EH (cell line): Measurements from ENCODE around the gene PELI3.
"Not testable (repeated sequence)": the region's sequence is repeated elsewhere in the genome, so short reads cannot be mapped to it uniquely, and the experiment has no call there.

Experiments
- DNase-seq: peaks from one replicate; pipeline ENCODE4 v3.0.0-alpha.2; 2015; ENCODE audit warnings: low read depth

The PELI3 gene, protein sequence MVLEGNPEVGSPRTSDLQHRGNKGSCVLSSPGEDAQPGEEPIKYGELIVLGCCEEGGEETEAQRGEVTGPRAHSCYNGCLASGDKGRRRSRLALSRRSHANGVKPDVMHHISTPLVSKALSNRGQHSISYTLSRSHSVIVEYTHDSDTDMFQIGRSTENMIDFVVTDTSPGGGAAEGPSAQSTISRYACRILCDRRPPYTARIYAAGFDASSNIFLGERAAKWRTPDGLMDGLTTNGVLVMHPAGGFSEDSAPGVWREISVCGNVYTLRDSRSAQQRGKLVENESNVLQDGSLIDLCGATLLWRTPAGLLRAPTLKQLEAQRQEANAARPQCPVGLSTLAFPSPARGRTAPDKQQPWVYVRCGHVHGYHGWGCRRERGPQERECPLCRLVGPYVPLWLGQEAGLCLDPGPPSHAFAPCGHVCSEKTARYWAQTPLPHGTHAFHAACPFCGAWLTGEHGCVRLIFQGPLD

DNA sequence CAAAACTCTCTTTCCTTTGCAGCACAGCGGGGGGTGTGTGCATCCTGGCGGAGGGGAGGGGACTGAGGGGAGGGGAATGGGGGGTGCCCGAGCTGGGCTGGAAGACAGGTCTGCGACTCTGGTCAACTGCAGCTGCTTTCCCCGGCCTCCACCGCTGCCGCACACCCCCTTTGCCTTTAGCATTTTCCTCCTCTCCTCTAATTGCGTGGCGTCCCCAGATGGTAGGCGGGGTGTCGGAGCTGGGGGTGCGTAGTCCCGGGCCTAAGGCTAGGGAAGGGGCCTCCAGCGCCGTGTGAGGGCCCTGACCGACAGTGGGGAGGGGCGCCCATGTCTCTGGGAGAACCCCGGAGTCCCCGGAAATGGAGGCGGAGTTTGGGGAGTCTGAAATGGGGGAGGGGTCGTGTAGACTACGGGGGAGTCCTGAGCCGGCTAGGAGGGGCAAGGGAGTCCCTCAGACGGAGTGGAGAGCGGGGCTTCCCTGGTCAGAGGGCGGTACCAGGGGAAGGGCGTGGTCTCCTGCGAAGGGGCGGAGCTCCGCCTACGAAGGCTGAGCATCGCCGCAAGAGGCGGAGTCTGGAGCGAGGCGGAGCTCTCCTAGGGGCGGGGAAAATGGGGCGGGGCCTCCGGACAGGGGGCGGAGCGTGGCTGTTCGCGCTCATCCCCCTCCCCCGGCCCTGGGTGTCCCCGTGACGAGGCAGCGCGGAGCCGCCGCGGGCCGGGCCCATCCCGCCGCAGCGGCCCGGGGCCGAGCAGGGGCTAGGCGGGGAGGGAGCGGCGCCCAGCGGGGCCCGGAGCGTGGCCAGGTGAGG, at the start of gene PELI3:
Gene PELI3 (plus strand): TSS at position 681 of the 809 bp plus-strand sequence. CDS start 1,224 bp downstream, outside the sequence.
- peak; percentile 92 for DNase-seq

DNA sequence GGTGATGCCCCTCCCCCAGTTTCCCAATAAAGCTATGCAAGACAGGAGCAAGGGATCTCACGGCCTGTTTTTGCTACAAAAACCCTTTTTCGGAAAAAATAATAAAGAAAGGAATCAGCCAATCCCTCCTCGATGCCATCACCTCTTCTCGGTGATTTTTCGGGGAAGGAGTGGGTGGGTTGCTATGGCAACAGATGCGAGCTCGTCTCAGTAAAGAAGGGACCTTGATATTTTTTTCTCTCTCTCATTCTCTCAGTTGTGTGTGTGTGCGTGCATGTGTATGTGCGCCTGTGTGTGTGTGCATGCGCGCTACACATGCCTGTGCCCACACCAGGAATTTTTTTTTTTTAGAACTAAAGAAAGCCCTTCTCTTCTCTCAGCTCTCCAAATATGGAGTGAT, 49.7 kb upstream of the PELI3 start:
- no peak for DNase-seq

DNA sequence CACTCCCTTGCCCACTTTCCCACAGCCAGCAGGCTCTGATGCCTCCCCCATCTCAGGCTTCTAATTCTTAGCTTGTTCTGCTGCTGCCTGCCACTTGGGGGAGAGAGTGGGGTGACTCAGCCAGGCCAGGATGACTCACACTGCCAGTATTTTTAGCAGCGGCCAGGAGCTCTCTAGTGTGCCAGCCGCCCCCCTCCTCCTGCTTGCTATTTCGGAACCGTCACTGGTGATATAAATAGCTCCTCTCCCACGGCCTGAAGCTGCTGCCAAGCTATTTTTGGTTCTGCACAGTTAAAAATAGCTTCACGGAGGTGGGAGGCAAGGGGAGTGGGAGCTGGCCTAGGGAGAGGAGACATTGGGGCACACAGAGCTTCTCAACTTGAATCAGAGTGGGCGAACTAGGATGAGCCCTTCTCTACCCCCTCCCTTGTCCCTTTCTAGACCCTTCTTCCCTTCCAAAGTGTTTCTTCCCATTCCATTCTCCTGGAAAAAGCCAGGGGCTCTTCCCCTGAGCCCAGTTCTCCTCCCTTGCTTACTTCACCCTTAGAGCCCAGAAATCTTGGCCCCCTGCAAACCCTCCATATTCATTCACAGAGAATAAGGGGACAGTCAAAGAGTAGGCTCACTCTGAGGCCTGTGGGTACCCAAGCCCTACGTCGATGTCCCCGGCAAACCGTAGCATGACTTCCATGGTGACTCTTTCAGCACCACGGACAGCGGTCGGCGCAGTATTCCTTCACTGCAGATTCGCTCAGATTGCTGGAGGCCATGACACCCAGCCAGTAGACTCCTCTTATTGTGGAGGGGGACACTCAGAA, 48.3 kb upstream of the PELI3 start:
- peak; percentile 99 for DNase-seq

DNA sequence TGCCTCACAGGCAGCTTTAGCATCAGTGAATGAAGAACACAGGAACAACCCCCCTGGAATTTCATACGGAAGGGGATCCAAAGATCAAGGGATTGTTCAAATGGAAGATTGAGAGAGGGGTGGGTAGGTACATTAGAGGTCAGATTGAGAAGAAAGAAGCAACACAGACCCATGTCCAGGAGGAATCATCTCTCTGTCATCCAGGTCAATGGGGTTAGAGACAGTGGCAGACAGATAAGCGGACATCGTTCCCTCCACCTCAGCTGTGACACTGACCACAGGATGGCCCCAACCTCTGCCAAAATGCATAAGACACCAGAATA, 47.8 kb upstream of the PELI3 start:
- no peak for DNase-seq

DNA sequence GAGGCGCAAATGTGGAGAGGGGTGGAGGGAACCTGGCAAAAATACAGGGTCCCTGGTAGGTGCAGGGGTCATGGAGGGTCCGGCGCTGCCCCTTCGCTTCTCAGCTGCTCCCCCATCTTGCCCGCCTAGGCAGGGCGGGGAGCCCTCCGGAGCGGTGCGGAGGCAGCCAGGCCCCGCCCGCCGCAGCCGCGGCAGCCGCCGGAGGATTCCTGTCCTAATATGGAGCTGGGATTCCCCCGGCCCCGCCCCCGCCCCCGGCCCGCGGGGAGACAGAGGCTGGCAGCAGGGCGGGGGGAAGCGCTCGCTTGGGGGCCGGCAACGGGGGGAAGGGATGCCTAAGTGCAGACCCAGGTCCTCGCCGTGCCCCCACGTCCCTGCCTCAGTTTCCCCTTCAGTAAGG, 46.9 kb upstream of the PELI3 start:
- DNase-seq: no peak

DNA sequence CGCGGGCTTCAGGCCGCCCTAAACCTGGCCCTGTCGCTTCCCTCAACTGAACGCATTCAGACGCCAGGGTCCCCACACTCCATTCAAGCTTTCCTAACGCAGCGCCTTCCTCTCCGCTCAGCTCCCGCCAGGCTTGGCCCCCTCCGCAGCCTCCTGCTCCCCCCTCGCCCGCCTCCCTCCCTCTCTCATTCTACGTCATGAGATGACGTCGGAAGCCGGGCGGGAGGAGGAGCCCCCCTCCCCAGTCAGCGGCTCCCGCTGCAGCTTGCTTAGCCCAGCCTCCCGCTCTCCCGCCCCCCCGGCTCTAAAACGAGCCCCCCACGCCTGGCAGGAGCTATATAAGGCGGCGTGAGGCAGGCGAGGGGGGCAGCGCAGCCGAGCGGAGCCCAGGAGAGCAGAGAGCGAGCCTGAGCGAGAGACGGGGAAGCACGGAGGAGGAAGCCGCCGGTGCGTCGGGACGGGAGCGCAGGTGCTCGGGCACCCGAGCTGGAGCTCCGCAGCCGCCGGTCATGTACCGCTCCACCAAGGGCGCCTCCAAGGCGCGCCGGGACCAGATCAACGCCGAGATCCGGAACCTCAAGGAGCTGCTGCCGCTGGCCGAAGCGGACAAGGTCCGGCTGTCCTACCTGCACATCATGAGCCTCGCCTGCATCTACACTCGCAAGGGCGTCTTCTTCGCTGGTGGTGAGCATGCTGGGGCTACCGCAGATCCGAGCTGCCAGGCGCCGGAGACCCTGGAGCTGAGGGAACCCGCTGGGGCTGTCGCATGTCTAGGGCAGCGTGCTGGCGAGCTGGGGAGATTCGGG, 45.8 kb upstream of the PELI3 start, which contains the start of gene NPAS4:
Gene NPAS4 (plus strand): TSS at position 365 of the 806 bp plus-strand sequence. CDS start 145 bp downstream, at position 510.
- DNase-seq: no peak

DNA sequence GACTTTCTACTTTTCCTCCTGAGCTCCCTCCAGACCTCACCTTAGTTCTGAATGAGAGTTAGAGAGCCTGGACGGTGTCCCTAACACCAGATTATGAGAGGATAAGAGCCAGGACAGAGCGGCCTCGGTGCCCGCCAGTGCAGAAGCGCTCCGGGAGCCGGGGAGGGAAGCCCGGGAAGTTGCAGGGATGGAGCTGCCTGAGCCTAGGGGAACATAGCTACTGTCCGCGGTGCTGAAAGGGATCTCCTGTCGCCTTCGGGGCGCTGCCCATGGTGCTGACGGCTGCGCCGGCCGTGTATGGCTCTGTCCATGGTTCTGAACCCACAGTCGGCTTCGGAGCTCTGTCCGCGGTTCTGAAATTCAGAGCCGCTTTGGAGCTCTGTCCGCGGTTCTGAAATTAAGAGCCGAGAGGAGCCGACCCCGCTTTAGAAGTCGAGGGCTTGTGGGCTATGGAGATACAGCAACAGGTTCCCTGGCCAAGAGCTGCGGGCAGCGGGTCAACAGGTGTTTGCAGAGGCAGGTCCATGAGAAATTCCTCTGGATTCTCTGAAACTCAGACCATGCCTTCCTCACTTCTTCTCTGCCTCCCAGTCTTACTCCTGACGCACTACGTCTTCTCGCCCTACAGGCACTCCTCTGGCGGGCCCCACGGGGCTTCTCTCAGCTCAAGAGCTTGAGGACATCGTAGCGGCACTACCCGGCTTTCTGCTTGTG, 45.1 kb upstream of the PELI3 start:
- peak; percentile 91 for DNase-seq

DNA sequence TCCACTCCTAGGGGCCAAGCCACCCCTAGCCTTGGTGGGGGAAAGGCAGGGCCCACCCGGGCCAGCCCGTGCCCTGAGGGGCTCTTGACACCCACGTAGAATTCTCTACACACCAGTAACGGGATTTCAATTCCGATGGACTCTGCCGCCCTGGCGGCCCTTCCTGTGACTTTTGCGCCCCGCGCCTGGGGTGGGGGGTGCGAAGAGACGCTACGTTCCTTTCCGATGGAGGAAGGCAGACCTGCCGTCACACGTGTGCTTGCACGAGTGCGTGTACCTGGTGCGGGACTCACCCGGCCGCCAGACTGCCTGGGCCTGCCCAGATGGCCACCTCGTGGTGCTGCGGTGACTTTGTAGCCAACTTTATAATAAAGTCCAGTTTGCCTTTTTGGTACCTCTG, 40.4 kb upstream of the PELI3 start:
- DNase-seq: no peak

DNA sequence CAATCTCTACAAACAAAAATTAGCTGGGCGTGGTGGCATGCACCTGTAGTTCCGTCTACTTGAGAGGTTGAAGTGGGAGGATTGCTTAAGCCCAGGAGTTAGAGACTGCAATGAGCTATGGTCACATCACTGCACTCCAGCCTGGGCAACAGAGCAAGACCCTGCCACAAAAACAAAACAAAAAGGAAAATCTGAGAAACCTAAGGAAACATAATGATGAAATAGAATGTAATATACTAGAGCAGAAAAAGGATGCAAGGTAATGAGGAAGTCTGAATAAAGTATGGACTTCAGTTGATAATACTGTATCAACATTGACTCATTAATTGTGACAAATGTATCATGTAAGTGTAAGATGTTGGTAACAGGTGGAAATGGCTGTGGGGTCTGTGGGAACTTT, 37.8 kb upstream of the PELI3 start:
- DNase-seq: no peak

DNA sequence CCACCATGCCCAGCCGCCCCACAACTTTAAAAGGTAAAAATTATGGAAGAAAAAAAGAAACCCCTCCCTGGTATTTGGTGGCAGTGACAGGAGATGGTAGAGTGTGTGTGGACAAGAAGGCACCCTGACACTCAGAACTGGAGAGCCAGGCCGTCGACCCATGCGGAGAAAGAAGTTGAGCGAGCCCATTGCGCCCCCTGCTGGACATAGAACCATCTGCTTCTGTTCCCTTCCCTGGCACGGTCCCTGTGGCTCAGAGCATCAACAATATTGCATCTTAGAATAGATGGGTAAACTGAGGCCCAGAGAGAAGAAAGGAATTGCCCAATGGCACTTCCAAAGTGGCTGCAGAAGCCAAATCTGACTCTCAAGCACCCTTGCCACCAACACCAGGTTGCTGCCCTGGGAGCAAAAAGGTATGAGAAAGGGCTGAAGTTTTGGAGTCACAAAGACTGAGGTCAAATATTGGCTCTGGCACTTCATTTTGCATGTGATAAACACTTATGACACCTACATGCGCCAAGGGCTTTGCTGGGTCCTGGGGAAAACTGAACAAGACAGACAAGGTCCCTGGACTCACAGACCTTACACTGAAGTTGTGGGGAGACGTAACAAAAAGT, 36.6 kb upstream of the PELI3 start:
- DNase-seq: peak; percentile 80

DNA sequence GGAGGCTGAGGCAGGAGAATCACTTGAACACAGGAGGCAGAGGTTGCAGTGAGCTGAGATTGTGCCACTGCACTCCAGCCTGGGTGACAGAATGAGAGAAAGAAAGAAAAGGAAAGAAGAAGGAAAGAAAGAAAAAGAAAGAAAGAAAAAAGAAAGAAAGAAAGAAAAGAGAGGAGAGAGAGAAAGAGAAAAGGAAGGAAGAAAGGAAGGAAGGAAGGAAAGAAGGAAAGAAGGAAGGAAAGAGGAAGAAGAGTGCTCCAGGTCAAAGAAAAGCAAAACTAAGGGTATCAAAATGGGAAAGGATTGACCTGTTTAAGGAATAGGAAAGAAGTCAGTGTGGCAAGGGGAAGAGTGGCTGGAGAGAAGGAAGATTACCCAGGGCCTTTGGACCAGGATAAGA, 35.4 kb upstream of the PELI3 start:
- DNase-seq: not testable (repeated sequence)

DNA sequence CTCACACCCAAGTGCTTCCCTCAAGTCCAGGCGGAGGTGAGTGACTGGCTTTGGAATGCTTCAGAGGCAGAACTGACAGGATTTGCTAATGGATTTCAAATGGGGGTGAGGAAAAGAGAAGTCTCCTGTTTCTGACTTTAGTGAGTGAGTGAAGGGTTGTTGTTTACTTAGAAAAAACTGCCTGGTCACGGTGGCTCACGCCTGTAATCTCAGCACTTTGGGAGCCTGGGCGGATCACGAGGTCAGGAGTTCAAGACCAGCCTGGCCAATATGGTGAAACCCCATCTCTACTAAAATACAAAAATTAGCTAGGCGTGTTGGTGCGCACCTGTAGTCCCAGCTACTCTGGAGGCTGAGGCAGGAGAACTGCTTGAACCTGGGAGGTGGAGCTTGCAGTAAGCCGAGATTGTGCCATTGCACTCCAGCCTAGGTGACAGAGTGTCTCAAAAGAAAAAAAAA, 34.8 kb upstream of the PELI3 start:
- DNase-seq: not testable (repeated sequence)

DNA sequence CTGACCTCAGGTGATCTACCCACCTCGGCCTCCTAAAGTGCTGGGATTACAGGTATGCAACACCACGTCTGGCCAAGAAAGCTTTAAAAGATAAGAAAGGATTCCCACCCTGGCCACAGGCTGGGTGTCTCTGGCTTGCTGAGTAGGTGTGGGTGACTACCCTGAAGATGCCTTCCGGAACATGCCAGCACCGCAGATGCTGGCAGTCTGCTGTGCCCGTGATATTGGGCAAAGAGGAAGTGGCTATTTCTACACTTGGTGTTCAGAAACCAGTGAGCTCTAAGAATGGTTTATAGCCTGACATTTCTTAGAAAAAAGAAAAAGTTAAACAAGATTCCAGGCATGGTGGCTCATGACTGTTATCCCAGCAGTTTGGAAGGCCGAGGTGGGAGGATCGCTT, 34.1 kb upstream of the PELI3 start:
- no peak for DNase-seq

DNA sequence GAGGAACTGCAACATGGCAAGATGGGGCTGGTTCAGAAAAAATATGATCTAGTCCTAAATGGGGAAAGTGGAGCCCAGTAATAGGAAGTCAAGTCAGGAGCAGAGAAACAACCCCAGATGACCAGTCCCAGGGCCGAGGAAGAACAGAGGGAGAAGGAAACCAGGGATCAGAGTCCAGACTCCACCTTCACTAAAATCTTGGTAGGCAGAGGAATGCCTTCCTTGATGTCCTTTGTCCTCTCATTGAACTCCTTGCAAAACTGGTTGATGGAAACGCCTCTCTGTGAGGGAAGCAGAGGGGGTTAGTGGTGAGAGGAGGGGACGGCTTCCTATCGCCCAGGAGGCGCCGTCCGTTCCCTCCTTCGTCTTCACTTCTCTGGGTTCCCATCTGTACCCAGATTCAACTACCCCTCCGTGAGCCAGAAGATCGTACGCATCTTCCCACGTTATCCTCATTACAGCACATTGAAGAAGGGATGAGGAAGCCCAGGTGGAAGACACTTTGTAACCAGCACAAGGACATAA, 28.7 kb upstream of the PELI3 start:
- peak; percentile 15 for DNase-seq

DNA sequence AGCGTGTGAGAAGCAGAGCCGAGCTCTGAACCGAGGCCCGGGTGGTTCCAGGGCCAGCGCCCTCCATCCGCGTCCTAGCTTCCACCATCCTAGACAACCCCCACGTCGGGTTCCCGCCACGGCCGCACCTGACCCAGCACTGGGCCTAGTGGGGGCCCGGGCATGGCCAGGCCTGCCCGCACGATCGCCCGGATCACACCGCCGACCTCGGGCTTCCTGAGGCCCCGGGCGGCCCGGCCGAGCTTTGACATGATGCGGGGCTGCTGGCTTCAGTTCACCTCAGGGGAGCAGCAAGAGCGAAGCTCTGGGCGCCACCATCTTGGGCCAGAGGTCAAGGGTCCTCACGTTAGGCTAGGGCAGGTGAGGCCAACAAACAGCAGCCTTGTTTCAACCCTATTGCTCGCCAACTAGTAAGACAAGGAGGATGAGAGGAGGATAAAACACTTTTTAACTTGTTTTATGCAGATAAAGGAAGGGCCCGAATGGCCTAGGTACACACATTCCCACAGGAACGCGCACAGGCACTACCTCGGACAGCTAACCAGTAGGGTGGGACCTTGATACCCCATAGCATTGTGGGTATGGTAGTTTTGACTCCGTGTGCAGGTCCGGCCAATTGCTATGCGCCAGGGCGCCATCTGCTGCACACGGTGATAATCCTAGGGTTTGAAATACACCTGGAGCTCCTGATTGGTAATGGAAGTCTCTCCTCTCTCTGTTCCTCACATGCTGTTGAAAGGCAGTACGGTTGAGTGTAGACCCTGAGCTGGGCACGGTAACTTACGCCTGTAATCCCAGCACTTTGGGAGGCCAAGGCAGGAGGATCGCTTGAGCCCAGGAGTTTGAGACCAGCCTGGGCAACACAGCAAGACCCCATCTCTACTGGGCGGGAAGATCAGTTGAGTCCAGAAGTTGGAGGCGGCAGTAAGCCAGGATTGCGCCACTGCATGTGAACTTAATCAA, 27.9 kb upstream of the PELI3 start, which contains the start of gene MRPL11:
Gene MRPL11 (minus strand): TSS at position 345 of the 963 bp plus-strand sequence. CDS start 94 bp downstream, at position 251.
- peak; percentile 93 for DNase-seq

DNA sequence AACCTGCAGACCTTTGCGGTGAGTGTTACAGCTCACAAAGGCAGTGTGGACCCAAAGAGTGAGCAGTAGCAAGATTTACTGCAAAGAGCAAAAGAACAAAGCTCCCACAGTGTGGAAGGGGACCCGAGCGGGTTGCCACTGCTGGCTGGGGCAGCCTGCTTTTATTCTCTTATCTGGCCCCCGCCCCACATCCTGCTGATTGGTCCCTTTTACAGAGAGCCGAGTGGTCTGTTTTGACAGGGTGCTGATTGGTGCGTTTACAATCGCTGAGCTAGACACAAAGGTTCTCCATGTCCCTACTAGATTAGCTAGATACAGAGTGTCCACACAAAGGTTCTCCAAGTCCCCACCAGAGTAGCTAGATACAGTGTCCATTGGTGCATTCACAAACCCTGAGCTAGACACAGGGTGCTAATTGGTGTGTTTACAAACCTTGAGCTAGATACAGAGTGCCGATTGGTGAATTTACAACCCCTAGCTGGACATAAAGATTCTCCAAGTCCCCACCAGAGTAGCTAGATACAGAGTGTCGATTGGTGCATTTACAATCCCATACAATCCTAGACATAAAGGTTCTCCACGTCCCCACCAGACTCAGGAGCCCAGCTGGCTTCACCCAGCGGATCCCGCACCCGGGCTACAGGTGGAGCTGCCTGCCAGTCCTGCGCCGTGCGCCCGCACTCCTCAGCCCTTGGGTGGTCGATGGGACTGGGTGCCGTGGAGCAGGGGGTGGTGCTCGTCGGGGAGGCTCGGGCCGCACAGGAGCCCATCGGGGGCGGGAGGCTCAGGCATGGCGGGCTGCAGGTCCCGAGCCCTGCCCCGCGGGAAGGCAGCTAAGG, 26.4 kb upstream of the PELI3 start:
- DNase-seq: not testable (repeated sequence)

DNA sequence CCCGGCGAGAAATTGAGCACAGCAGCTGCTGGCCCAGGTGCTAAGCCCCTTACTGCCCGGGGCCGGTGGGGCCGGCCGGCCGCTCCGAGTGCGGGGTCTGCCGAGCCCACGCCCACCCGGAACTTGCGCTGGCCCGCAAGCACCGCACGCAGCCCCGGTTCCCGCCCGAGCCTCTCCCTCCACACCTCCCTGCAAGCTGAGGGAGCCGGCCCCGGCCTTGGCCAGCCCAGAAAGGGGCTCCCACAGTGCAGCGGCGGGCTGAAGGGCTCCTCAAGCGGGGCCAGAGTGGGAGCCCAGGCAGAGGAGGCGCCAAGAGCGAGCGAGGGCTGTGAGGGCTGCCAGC, 25.8 kb upstream of the PELI3 start:
- not testable (repeated sequence) for DNase-seq

DNA sequence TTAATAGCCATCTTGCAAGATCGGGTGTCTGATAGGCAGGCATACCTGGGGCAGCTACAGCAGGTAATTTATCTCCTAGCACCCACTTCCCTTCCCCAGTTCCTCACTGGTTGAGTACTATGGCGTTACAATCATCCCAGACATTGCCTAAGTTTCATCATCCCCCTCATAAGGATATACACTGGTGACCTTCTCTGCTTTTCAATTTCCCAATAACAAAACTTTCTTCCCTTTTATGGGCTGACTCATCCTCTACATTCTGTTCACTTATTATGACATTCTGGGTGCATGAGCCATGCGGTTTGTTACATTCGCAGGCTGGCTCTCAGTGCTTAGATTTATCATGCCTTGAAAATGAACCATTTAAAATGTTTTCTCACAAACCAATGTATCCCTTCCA, 23.1 kb upstream of the PELI3 start:
- peak; percentile 97 for DNase-seq
